Upper lobe of left lung (tissue), 6 donors: ENCODE measurements around the gene CLMP. TPM values are rescaled to one million over a fixed set of nuclear protein-coding genes. Genes with fewer than 3 reads are reported as not detected.
"Not testable (repeated sequence)": the region's sequence is repeated elsewhere in the genome, so short reads cannot be mapped to it uniquely, and the experiment has no call there.

Experiments
- ATAC-seq, 2 donors: fragments of 200-7000 bp; cut with Tn5 transposase; one replicate each; pipeline ENCODE4 v1.9.1; 2022; ENCODE audit warnings: mild to moderate bottlenecking in 2 of 2, moderate library complexity in 2 of 2; ENCODE audit not compliant: low FRiP score in 2 of 2
- DNase-seq, 2 donors: peaks; one replicate each; pipeline ENCODE4 v3.0.0-alpha.2; 2019 to 2020
- H3K27ac ChIP-seq, 4 donors: fragments of 200-600 bp; sonication (generic); one replicate each; pipeline ENCODE4 v1.5.1; 2016 to 2019
- H3K27me3 ChIP-seq, 4 donors: fragments of 200-600 bp; sonication (generic); one replicate each; pipeline ENCODE4 v1.5.1; 2017 to 2019
- H3K36me3 ChIP-seq, 4 donors: fragments of 200-600 bp; sonication (generic); one replicate each; pipeline ENCODE4 v1.5.1; 2016 to 2019
- H3K4me1 ChIP-seq, 4 donors: fragments of 200-600 bp; sonication (generic); one replicate each; pipeline ENCODE4 v1.5.1; 2018 to 2019
- H3K4me3 ChIP-seq, 4 donors: fragments of 200-600 bp; sonication (generic); one replicate each; pipeline ENCODE4 v1.5.1; 2017 to 2019; ENCODE audit warnings: mild to moderate bottlenecking in 2 of 4, moderate library complexity in 1 of 4
- H3K9me3 ChIP-seq, 4 donors: fragments of 200-600 bp; sonication (generic); one replicate each; pipeline ENCODE4 v1.5.1; 2018 to 2019
- EP300 ChIP-seq, 4 donors: sonication (generic); formaldehyde crosslinking; IDR thresholded peaks; one replicate each; pipeline ENCODE4 v1.5.1; 2017; ENCODE audit warnings: antibody characterized with exemption in 4 of 4, control low read depth in 2 of 4
- POLR2A ChIP-seq, 4 donors: fragments of 450-650 bp; IDR thresholded peaks; one replicate each; pipeline ENCODE4 v1.5.1; 2016 to 2017; ENCODE audit warnings: antibody characterized with exemption in 4 of 4, mild to moderate bottlenecking in 2 of 4
- POLR2AphosphoS5 ChIP-seq, 2 donors: sonication (generic); formaldehyde crosslinking; IDR thresholded peaks; one replicate each; pipeline ENCODE4 v1.5.1; 2017; ENCODE audit warnings: antibody characterized with exemption in 2 of 2
- WGBS, 2 donors: methylation state at CpG; one replicate each; pipeline ENCODE4 v1.1.5; 2017 to 2018; 5-methylcytosine and 5-hydroxymethylcytosine counted together
- total RNA-seq, 6 donors: library from RNA; depleted of rRNA in 4 of 6; stranded (reverse); fragments of >200 nt in 4 of 6; gene quantifications; one replicate each; pipeline versions ENCODE4 v1.1.0 to v1.2.1, GENCODE V29; 2016 to 2021
- TF ChIP-seq, protein P1 (sequence below), 6 experiments: fragments of 450-650 bp in 4 of 6; fragments of 200-600 bp in 2 of 6; sonication (generic) in 2 of 6; IDR thresholded peaks; one replicate each; pipeline ENCODE4 v1.5.1; 2016 to 2019; ENCODE audit warnings: antibody characterized with exemption in 6 of 6
- donor health status: DM: no; HTN: no; CAD: no; lungs with moderate emphysema.
- donor health status: DM: no; HTN: yes; CAD: no; lungs with severe emphysema.

CLMP gene
- total RNA-seq, 6 donors from 2014 or later = 6.0 to 23.4 (median 15.3) TPM

- Histone ChIP-seq H3K27me3 (no peaks in the 10 kb centered on the region), H3K27ac (no peak overlapping the region), H3K9me3 (no peaks in the 10 kb centered on the region), H3K4me1 (peaks cover 0 to 3% (median 0%) of the 10 kb centered on the region in 4 donors), H3K4me3 (no peak overlapping the region), H3K36me3 (no peaks in the 10 kb centered on the region)
- DNase-seq (no peak), ATAC-seq (peak in 1 of 2 donors; percentile 51)
- no peak for TF ChIP-seq POLR2AphosphoS5 (IDR thresholded peaks at IDR 0.05)
- TF ChIP-seq EP300 (IDR thresholded peaks at IDR 0.05) = no peak
- no peak for TF ChIP-seq POLR2A (IDR thresholded peaks at IDR 0.05)
- TF ChIP-seq, protein P1, sequence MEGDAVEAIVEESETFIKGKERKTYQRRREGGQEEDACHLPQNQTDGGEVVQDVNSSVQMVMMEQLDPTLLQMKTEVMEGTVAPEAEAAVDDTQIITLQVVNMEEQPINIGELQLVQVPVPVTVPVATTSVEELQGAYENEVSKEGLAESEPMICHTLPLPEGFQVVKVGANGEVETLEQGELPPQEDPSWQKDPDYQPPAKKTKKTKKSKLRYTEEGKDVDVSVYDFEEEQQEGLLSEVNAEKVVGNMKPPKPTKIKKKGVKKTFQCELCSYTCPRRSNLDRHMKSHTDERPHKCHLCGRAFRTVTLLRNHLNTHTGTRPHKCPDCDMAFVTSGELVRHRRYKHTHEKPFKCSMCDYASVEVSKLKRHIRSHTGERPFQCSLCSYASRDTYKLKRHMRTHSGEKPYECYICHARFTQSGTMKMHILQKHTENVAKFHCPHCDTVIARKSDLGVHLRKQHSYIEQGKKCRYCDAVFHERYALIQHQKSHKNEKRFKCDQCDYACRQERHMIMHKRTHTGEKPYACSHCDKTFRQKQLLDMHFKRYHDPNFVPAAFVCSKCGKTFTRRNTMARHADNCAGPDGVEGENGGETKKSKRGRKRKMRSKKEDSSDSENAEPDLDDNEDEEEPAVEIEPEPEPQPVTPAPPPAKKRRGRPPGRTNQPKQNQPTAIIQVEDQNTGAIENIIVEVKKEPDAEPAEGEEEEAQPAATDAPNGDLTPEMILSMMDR (IDR thresholded peaks at IDR 0.05) = no peak
- WGBS, 2 donors = 66 to 79% methylated on average over 2 to 10 of the region's 10 CpGs
These were observed 11.9 kb upstream of the CLMP start for GRCh38 chr11:123206791-123207434.

DNA sequence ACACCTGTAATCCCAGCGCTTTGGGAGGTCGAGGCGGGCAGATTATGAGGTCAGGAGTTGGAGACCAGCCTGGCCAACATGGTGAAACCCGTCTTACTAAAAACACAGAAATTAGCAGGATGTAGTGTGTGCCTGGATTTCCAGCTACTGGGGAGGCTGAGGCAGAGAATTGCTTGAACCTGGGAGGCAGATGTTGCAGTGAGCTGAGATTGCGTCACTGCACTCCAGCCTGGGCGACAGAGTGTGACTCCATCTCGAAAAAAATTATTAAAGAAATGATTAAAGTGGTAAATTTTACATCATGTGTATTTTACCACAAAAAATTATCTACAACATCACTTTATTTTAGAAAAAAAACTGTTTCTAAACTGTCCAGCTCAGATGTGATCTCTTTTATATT, 11.0 kb upstream of the CLMP start:
- not testable (repeated sequence) for H3K27ac ChIP-seq, H3K4me1 ChIP-seq, H3K36me3 ChIP-seq, ATAC-seq, H3K4me3 ChIP-seq, H3K27me3 ChIP-seq, H3K9me3 ChIP-seq, DNase-seq
- WGBS, 2 donors = 82 to 84% methylated on average over 7 of the region's 7 CpGs

DNA sequence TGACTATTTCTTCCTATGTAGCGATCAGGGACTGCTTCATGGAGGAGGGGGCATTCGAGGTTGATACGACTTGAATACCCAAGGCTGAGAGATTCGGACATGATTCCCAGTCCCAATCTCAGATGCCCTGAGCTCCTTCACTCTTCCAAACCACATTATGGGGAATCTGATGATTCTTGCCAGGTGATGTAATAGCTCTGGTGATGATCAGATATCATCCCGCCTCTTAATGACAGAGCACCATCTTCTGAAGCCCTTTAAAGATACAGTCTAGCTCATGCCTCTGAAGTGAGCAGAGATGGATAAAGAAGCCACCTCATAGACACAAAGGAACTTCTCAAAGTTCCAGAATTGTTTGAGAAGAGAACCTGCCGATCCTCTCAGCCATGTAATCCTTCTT, 8.9 kb upstream of the CLMP start:
- H3K36me3 ChIP-seq = no peaks in the 10 kb centered on the region
- no peaks in the 10 kb centered on the region for H3K27me3 ChIP-seq
- no peak overlapping the region for H3K27ac ChIP-seq
- ATAC-seq (peak in 1 of 2 donors; percentile 60), DNase-seq (no peak)
- WGBS, 2 donors = 89 to 90% methylated on average over 6 of the region's 6 CpGs
- no peaks in the 10 kb centered on the region for H3K9me3 ChIP-seq
- peaks cover 0 to 7% (median 0%) of the 10 kb centered on the region in 4 donors for H3K4me1 ChIP-seq
- H3K4me3 ChIP-seq = no peak overlapping the region
- TF ChIP-seq POLR2A (IDR thresholded peaks at IDR 0.05) = no peak

- no peak for ATAC-seq
- no peak for DNase-seq
- peaks cover 0 to 7% (median 0%) of the 10 kb centered on the region in 4 donors for H3K4me1 ChIP-seq
- H3K27ac ChIP-seq = no peak overlapping the region
- no peak for TF ChIP-seq POLR2A (IDR thresholded peaks at IDR 0.05)
- no peak for TF ChIP-seq POLR2AphosphoS5 (IDR thresholded peaks at IDR 0.05)
- TF ChIP-seq, protein P1 (IDR thresholded peaks at IDR 0.05) = no peak
- no peak for TF ChIP-seq EP300 (IDR thresholded peaks at IDR 0.05)
- H3K27me3 ChIP-seq = no peaks in the 10 kb centered on the region
- no peak overlapping the region for H3K4me3 ChIP-seq
- no peaks in the 10 kb centered on the region for H3K36me3 ChIP-seq
- 57 to 60% methylated on average over 4 of the region's 4 CpGs for WGBS, 2 donors
- H3K9me3 ChIP-seq = no peaks in the 10 kb centered on the region
These were observed 8.4 kb upstream of the CLMP start for GRCh38 chr11:123203471-123203870.

DNA sequence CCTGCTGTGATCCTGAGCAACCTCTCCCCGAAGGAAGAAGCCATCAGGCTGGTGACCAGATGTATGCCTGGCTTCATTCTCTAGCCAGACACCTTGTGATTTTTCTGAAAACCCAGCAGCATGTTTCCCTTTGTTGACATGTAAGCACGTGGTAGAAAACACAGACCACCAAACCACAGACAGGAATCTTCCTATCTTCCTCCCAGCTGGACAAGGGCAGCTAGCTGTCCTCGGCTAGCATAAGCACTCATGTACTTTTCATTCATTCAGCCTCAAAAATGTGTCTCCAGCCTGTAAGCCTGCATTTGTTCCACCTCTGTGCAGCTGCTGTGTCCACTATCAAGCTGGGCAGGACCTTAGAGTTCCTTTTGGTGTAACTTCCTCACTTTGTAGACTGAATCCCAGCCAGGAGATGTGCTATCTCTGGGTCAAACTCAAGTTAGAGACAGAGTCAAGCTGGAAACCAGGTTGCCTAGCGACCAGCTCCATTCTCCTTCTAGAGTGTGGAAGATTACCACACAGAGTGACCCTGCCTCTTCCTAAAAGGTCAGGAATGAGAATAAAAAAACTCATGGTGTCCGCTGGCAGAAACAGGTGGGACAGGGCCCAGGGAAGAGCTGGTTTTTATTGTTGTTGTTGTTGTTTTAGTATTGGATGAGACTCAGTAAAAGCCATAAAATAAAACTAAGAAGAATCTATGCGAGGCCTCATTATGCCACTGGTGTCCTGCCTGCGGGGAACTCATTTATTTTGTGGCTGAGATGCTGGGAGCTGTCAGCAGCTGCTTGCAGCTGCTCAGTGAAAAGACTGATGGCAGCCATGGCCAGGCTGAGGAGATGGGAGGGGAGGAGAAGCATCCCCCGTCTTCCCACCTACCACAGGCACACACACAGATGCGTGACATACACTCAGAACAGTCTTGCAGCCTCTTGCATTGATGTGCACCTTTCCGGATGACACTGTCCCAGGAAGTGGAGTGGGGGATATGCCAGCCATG, 7.4 kb upstream of the CLMP start:
- TF ChIP-seq POLR2AphosphoS5 (IDR thresholded peaks at IDR 0.05) = peak; percentile 17 to 56
- TF ChIP-seq POLR2A (IDR thresholded peaks at IDR 0.05) = no peak
- TF ChIP-seq, protein P1 (IDR thresholded peaks at IDR 0.05) = no peak
- peak in 1 of 4 donors; percentile 13 for TF ChIP-seq EP300 (IDR thresholded peaks at IDR 0.05)

More for the DNA sequence above, 7.4 kb upstream of the CLMP start:
- no peaks in the 10 kb centered on the region for H3K9me3 ChIP-seq
- H3K4me1 ChIP-seq = peaks cover 0 to 7% (median 0%) of the 10 kb centered on the region in 4 donors
- H3K36me3 ChIP-seq = no peaks in the 10 kb centered on the region
- H3K27me3 ChIP-seq = no peaks in the 10 kb centered on the region
- DNase-seq = no peak
- H3K27ac ChIP-seq = no peak overlapping the region
- WGBS, 2 donors = 63 to 64% methylated on average over 8 to 10 of the region's 10 CpGs
- ATAC-seq = peak; percentile 64 to 68
- H3K4me3 ChIP-seq = no peak overlapping the region
